Mesodermal cell (in vitro differentiated cells): Measurements from ENCODE around the gene RTN1.

ENCODE experiments used
- H3K27ac ChIP-seq: 2 replicates; pipeline ENCODE4 v1.7.0; 2013; ENCODE audit warnings: mild to moderate bottlenecking, low read depth, low read length, moderate library complexity; ENCODE audit not compliant: severe bottlenecking
- H3K36me3 ChIP-seq: 2 replicates; pipeline ENCODE4 v1.7.1; 2013; ENCODE audit warnings: mild to moderate bottlenecking, low read length, moderate library complexity; ENCODE audit not compliant: control insufficient read depth, insufficient read depth
- H3K4me1 ChIP-seq: one replicate; pipeline ENCODE4 v1.7.1; 2013; ENCODE audit warnings: mild to moderate bottlenecking, low read length; ENCODE audit not compliant: insufficient read depth, control insufficient read depth, poor library complexity, severe bottlenecking
- H3K4me3 ChIP-seq: 2 replicates; pipeline ENCODE4 v1.7.0; 2013; ENCODE audit warnings: low read length, control low read depth, mild to moderate bottlenecking; ENCODE audit not compliant: insufficient read depth, poor library complexity, severe bottlenecking; ENCODE audit errors: extremely low read depth
- H3K9me3 ChIP-seq: 2 replicates; pipeline ENCODE4 v1.7.1; 2013; ENCODE audit warnings: mild to moderate bottlenecking, low read length, moderate library complexity; ENCODE audit not compliant: control insufficient read depth
- WGBS, 2 experiments: methylation state at CpG; one replicate each; pipeline ENCODE4 v1.1.5; 2013; ENCODE audit warnings: missing lambda C conversion rate in 2 of 2; ENCODE audit not compliant: insufficient coverage in 2 of 2; 5-methylcytosine and 5-hydroxymethylcytosine counted together

The RTN1 gene

DNA sequence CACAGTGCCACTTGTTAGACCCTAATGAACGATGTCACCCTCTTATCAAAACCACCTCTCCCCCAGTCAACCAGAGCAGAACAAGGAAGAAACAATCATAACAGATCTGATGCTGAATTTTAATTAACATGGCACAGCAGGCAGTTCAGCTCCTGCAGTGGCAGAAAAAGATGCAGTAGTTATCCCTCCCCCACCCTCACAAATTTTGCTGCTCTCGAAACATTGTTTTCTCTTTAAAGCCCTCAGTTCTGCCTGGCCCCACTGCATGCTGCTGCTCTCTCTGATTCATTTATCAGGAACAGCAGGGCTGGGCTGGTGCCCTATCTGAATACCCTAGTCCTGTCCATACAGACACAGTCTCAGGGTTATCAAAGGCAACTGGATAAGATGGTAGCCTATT lies 306.2 kb downstream of the RTN1 start:
- WGBS, 2 experiments: 58 to 61% methylated on average over 2 of the region's 2 CpGs

DNA sequence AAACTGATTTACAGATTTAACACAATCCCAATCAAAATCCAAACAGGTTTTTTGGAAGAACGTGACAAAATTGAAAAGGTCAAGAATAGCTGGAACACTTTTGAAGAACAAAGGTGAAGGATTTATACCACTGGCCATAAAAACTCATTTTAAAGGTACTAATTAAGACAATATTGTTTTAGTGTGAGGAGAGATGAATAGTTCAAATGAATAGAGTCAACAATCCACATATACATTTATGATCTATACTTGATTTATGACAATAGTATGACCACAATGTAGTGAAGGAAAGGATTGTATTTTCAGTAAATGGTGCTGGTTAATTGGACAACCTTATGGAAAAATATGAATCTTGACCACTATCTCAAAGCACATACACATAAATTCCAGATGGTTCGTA lies 323.3 kb downstream of the RTN1 start:
- no peaks in the 10 kb centered on the region for H3K9me3 ChIP-seq
- H3K27ac ChIP-seq: no peak overlapping the region
- H3K4me1 ChIP-seq: peaks cover 16% of the 10 kb centered on the region
- no peaks in the 10 kb centered on the region for H3K36me3 ChIP-seq
- no CpG with 5 or more reads among the region's 2 CpGs for WGBS, 2 experiments
- H3K4me3 ChIP-seq: no peak overlapping the region

More for the DNA sequence above, 306.2 kb downstream of the RTN1 start:
- no peaks in the 10 kb centered on the region for H3K9me3 ChIP-seq
- no peaks in the 10 kb centered on the region for H3K36me3 ChIP-seq
- H3K27ac ChIP-seq: no peak overlapping the region
- H3K4me3 ChIP-seq: no peak overlapping the region
- peaks cover 5% of the 10 kb centered on the region for H3K4me1 ChIP-seq
